Endothelial cell of umbilical vein (primary cell): ENCODE results near the gene ZIC5. TPM values are rescaled to one million over a fixed set of nuclear protein-coding genes. Genes with fewer than 3 reads are reported as not detected.

Experiments
- BruUV-seq: library from RNA; stranded (reverse); fragments of 400-500 nt; replicated peaks from 2 replicates; lab custom pipeline; 2021; lab: Mats Ljungman, UMichigan
- CTCF ChIA-PET: fragments of 300-600, 350-600 bp; sonication (Branson Sonifier 250); formaldehyde crosslinking; loops from one replicate; lab custom pipeline; 2021; ENCODE audit warnings: antibody characterized with exemption, inconsistent platforms; lab: Charles Lee
- POLR2A ChIA-PET: fragments of 300-600, 350-600 bp; sonication (Branson Sonifier 250); formaldehyde crosslinking; loops from one replicate; lab custom pipeline; 2021; ENCODE audit warnings: antibody characterized with exemption, inconsistent platforms; lab: Charles Lee
- DNase-seq: peaks from one replicate; pipeline ENCODE4 v3.0.0-alpha.2; 2011; ENCODE audit warnings: low read depth, low spot score
- FAIRE-seq: peaks from 2 replicates; lab custom pipeline; 2011; peaks lifted over from hg19 to GRCh38; lab: Jason Lieb, UNC
- H2AFZ ChIP-seq: 2 replicates; pipeline ENCODE4 v1.6.0; 2012; ENCODE audit warnings: low read depth, low read length, control low read depth, inconsistent platforms
- H3K27ac ChIP-seq: 2 replicates; pipeline ENCODE4 v1.5.1; 2011; ENCODE audit warnings: low read depth, mild to moderate bottlenecking, control low read depth, low read length, moderate library complexity; ENCODE audit not compliant: insufficient read depth
- H3K27me3 ChIP-seq, 2 experiments: 2 replicates each; pipeline versions ENCODE4 v1.6.0 to v1.6.1; 2011; ENCODE audit warnings: low read length in 2 of 2, mixed read lengths in 1 of 2; ENCODE audit not compliant: control insufficient read depth in 2 of 2, insufficient read depth in 2 of 2
- H3K36me3 ChIP-seq, 2 experiments: 2 replicates in 1 of 2; 3 replicates in 1 of 2; pipeline ENCODE4 v1.5.1; 2011; ENCODE audit warnings: low read length in 2 of 2, mild to moderate bottlenecking in 1 of 2, moderate library complexity in 1 of 2; ENCODE audit not compliant: control insufficient read depth in 2 of 2, insufficient read depth in 2 of 2; ENCODE audit errors: extremely low read depth in 1 of 2
- H3K4me1 ChIP-seq: 3 replicates; pipeline ENCODE4 v1.5.1; 2011; ENCODE audit warnings: mild to moderate bottlenecking, low read length; ENCODE audit not compliant: control insufficient read depth, insufficient read depth; ENCODE audit errors: extremely low read depth
- H3K4me2 ChIP-seq: 2 replicates; pipeline ENCODE4 v1.6.1; 2011; ENCODE audit warnings: low read length, control low read depth, mixed read lengths; ENCODE audit not compliant: insufficient read depth
- H3K4me3 ChIP-seq, 3 experiments: fragments of 200-600 bp in 1 of 3; sonication (generic), shearing (Covaris generic) in 1 of 3; replicated peaks in 1 of 3; 2 replicates each; pipeline ENCODE4 v1.5.1; 2011 to 2016; ENCODE audit warnings: control low read depth in 3 of 3, low read length in 3 of 3, mild to moderate bottlenecking in 2 of 3, inconsistent platforms in 1 of 3, low read depth in 1 of 3, moderate library complexity in 1 of 3; ENCODE audit not compliant: insufficient read depth in 1 of 3
- H3K79me2 ChIP-seq: 2 replicates; pipeline ENCODE4 v1.6.0; 2012; ENCODE audit warnings: low read length, inconsistent platforms; ENCODE audit not compliant: control insufficient read depth, insufficient read depth
- H3K9ac ChIP-seq: replicated peaks from 2 replicates; pipeline ENCODE3; 2011; ENCODE audit warnings: low read length, control low read depth; ENCODE audit not compliant: insufficient read depth; ENCODE audit errors: extremely low read depth
- H3K9me1 ChIP-seq: replicated peaks from 3 replicates; pipeline ENCODE4 v1.6.0; 2011; ENCODE audit warnings: mild to moderate bottlenecking, low read length; ENCODE audit not compliant: control insufficient read depth, insufficient read depth; ENCODE audit errors: extremely low read depth
- H3K9me3 ChIP-seq: replicated peaks from 2 replicates; pipeline ENCODE4 v1.5.1; 2012; ENCODE audit warnings: low read length, inconsistent platforms; ENCODE audit not compliant: control insufficient read depth, insufficient read depth
- H4K20me1 ChIP-seq: replicated peaks from 2 replicates; pipeline ENCODE3; 2011; ENCODE audit warnings: mild to moderate bottlenecking, low read length; ENCODE audit not compliant: control insufficient read depth, insufficient read depth; ENCODE audit errors: extremely low read depth
- CTCF ChIP-seq, 2 donors: IDR thresholded peaks; 1 replicate in 1 of 2; 2 replicates in 1 of 2; pipeline ENCODE4 v1.5.1; 2011; ENCODE audit warnings: low read length in 2 of 2, mild to moderate bottlenecking in 2 of 2, moderate library complexity in 2 of 2, control low read depth in 1 of 2, inconsistent platforms in 1 of 2, low read depth in 1 of 2; ENCODE audit not compliant: insufficient read depth in 1 of 2; ENCODE audit errors: extremely low read depth in 1 of 2
- EZH2 ChIP-seq: IDR thresholded peaks from 2 replicates; pipeline ENCODE4 v1.6.1; 2012; ENCODE audit warnings: borderline replicate concordance, low read depth, mild to moderate bottlenecking, moderate library complexity, low read length, inconsistent platforms; ENCODE audit not compliant: severe bottlenecking
- FOS ChIP-seq: IDR thresholded peaks from 2 replicates; pipeline ENCODE4 v1.6.1; 2011; ENCODE audit warnings: mild to moderate bottlenecking, low read length, moderate library complexity, borderline replicate concordance; ENCODE audit not compliant: insufficient read depth
- GATA2 ChIP-seq: IDR thresholded peaks from 2 replicates; pipeline ENCODE4 v1.7.0; 2011; ENCODE audit warnings: low read depth, mild to moderate bottlenecking, moderate library complexity, mixed read lengths, low read length; ENCODE audit not compliant: insufficient read length, insufficient read depth
- JUN ChIP-seq: IDR thresholded peaks from 2 replicates; pipeline ENCODE4 v1.6.1; 2011; ENCODE audit warnings: borderline replicate concordance, low read depth; ENCODE audit not compliant: insufficient read length, insufficient read depth
- MAX ChIP-seq: IDR thresholded peaks from 2 replicates; pipeline ENCODE4 v1.6.1; 2011; ENCODE audit not compliant: insufficient read depth, insufficient read length
- MYC ChIP-seq: IDR thresholded peaks from one replicate; pipeline ENCODE4 v1.6.1; 2011; ENCODE audit warnings: mild to moderate bottlenecking, low read depth, low read length
- POLR2A ChIP-seq: IDR thresholded peaks from 2 replicates; pipeline ENCODE4 v1.6.1; 2012; ENCODE audit warnings: low read depth, mild to moderate bottlenecking, control low read depth, low read length
- POLR2AphosphoS5 ChIP-seq: IDR thresholded peaks from 2 replicates; pipeline ENCODE4 v1.6.1; 2012; ENCODE audit warnings: low read depth, mild to moderate bottlenecking, control low read depth, low read length, moderate library complexity; ENCODE audit not compliant: insufficient read depth
- dilution Hi-C: fragments of 300-500 bp; cut with MboI; formaldehyde crosslinking; loops from one replicate; pipeline ENCODE4 v1.15.0; 2019; ENCODE audit warnings: low sequenced_read_pairs; ENCODE audit not compliant: extremely low pct_ligation_motif_present
- intact Hi-C: fragments of 100-400 bp; cut with micrococcal nuclease; formaldehyde crosslinking; loops from one replicate; pipeline ENCODE4 v1.10.0; 2022
- polyA plus RNA-seq, 4 experiments: library from polyadenylated mRNA; depleted of rRNA in 3 of 4; stranded (reverse) in 3 of 4; unstranded in 1 of 4; fragments of >200 nt; gene quantifications; 2 replicates each; pipeline versions ENCODE4 v1.2.1 to v1.2.3, GENCODE V29; 2011 to 2012; ENCODE audit warnings: missing spikeins in 1 of 4
- total RNA-seq: library from RNA; stranded (reverse); gene quantifications from 2 replicates; pipeline ENCODE4 v1.2.3, GENCODE V29; 2021

ZIC5 gene
- total and polyA plus RNA-seq, 2 donors (not counting 3 experiments of a cell fraction or from before 2014, with no cell fraction given): not detected

- no peaks in the 10 kb centered on the region for H3K9me1 ChIP-seq
- H3K27ac ChIP-seq: no peak overlapping the region
- no peaks in the 10 kb centered on the region for H3K79me2 ChIP-seq
- TF ChIP-seq POLR2AphosphoS5: no peak
- no peak for TF ChIP-seq EZH2
- no peak for TF ChIP-seq MAX
- no peak for TF ChIP-seq CTCF (IDR thresholded peaks at IDR 0.05; ENCODE audit: extremely low read depth in 1 of 2, insufficient read depth in 1 of 2, low read depth in 1 of 2, low read length in 2 of 2)
- TF ChIP-seq JUN: no peak
- TF ChIP-seq FOS: no peak
- TF ChIP-seq POLR2A: no peak
- TF ChIP-seq MYC: no peak
- TF ChIP-seq GATA2: no peak
- FAIRE-seq: no peak
- no peak overlapping the region for H3K4me3 ChIP-seq
- no peak overlapping the region for H2AFZ ChIP-seq
- ChIA-PET CTCF (interaction anchor here (1.1 kb wide), 2 partner anchors 48 to 271 kb away, joined by 3 to 6 read pairs; no protein-coding TSS in a partner anchor), POLR2A (no interaction called here)
- H3K9ac ChIP-seq: no peak overlapping the region
- peaks cover 7% of the 10 kb centered on the region for H3K4me1 ChIP-seq
- dilution Hi-C loops (no loop called here), intact Hi-C loops (loop anchor here (10.0 kb wide), 1 partner anchor 309 kb away; no protein-coding TSS in a partner anchor)
- no TSS peak for BruUV-seq
- DNase-seq: no peak
- H4K20me1 ChIP-seq: no peaks in the 10 kb centered on the region
- peaks cover 64 to 92% of the 10 kb centered on the region in 2 experiments for H3K27me3 ChIP-seq
- no peaks in the 10 kb centered on the region for H3K36me3 ChIP-seq
- H3K4me2 ChIP-seq: no peak overlapping the region
- no peaks in the 10 kb centered on the region for H3K9me3 ChIP-seq
Measured at GRCh38 chr13:99963816-99964339, 7.7 kb downstream of the ZIC5 start.
